Fibroblast of gingiva (primary cell): Measurements from ENCODE around the gene SNTB2.

Experiments
- DNase-seq: peaks from one replicate; pipeline ENCODE4 v3.0.0-alpha.2; 2011; ENCODE audit warnings: low read depth

SNTB2 gene

GRCh38 chr16:69318911-69319289, 131.9 kb downstream of the SNTB2 start:
- DNase-seq: no peak

GRCh38 chr16:69319381-69319780, 132.4 kb downstream of the SNTB2 start:
- no peak for DNase-seq

GRCh38 chr16:69319826-69320739, 133.1 kb downstream of the SNTB2 start:
- DNase-seq: no peak

GRCh38 chr16:69320740-69321073, 133.7 kb downstream of the SNTB2 start:
- DNase-seq: no peak

- DNase-seq: no peak
Observed at GRCh38 chr16:69321080-69321479, 134.1 kb downstream of the SNTB2 start.

GRCh38 chr16:69322343-69322742, 135.4 kb downstream of the SNTB2 start:
- DNase-seq: no peak

GRCh38 chr16:69323415-69323814, 136.5 kb downstream of the SNTB2 start:
- no peak for DNase-seq

- DNase-seq: no peak
Observed at GRCh38 chr16:69324013-69324531, 137.1 kb downstream of the SNTB2 start.

GRCh38 chr16:69324585-69325253, 137.8 kb downstream of the SNTB2 start:
- DNase-seq: no peak

GRCh38 chr16:69325784-69326171, 138.8 kb downstream of the SNTB2 start:
- DNase-seq: no peak

- DNase-seq: no peak
Observed at GRCh38 chr16:69326172-69326873, 139.4 kb downstream of the SNTB2 start.

GRCh38 chr16:69327585-69328310, 140.8 kb downstream of the SNTB2 start:
- no peak for DNase-seq

GRCh38 chr16:69328854-69329316, 141.9 kb downstream of the SNTB2 start:
- DNase-seq: peak; percentile 72

- DNase-seq: no peak
Observed at GRCh38 chr16:69329369-69330285, 142.7 kb downstream of the SNTB2 start.

- peak; percentile 92 for DNase-seq
Observed at GRCh38 chr16:69330286-69331109, 143.5 kb downstream of the SNTB2 start, which contains the start of gene PDF. TSS of gene PDF (minus strand) at chr16:69330588. CDS start at chr16:69330570, 18 bp downstream.

GRCh38 chr16:69334696-69335095, 147.7 kb downstream of the SNTB2 start:
- DNase-seq: no peak

GRCh38 chr16:69338557-69339288, 151.8 kb downstream of the SNTB2 start:
- DNase-seq: no peak

- peak; percentile 98 for DNase-seq
Observed at GRCh38 chr16:69339289-69340094, 152.5 kb downstream of the SNTB2 start, which contains the start of the genes COG8 and NIP7. TSS of gene COG8 (minus strand) at chr16:69339564. CDS start at chr16:69339552, 12 bp downstream. TSS of gene NIP7 (plus strand) at chr16:69339772. CDS start at chr16:69339830, 58 bp downstream.
